GM18511 (cell line): ENCODE data around the gene IL11.
"Not testable (repeated sequence)": the region's sequence is repeated elsewhere in the genome, so short reads cannot be mapped to it uniquely, and the experiment has no call there.

ENCODE experiments used
- ATAC-seq: cut with Tn5 transposase; IDR thresholded peaks from one replicate; pipeline ENCODE4 v1.9.1; 2021; ENCODE audit warnings: mild to moderate bottlenecking, moderate library complexity; ENCODE audit not compliant: unreplicated experiment

Gene IL11

GRCh38 chr19:55370305-55370988, at the start of gene IL11:
TSS of gene IL11 (minus strand) at chr19:55370463. CDS start at chr19:55370310, 153 bp downstream.
- no peak for ATAC-seq

- no peak for ATAC-seq
These were observed 49.5 kb upstream of the IL11 start for GRCh38 chr19:55419624-55420236.

GRCh38 chr19:55419103-55419502, 48.8 kb upstream of the IL11 start:
- no peak for ATAC-seq

- no peak for ATAC-seq
These were observed 47.9 kb upstream of the IL11 start for GRCh38 chr19:55418185-55418584.

GRCh38 chr19:55410168-55410567, 39.9 kb upstream of the IL11 start:
- ATAC-seq, result no peak

GRCh38 chr19:55409179-55409578, 38.9 kb upstream of the IL11 start:
- ATAC-seq, result not testable (repeated sequence)

GRCh38 chr19:55408533-55408872, 38.2 kb upstream of the IL11 start:
- ATAC-seq, result no peak

GRCh38 chr19:55407800-55408532, 37.7 kb upstream of the IL11 start:
- ATAC-seq, result peak; percentile 89

GRCh38 chr19:55407550-55407799, 37.2 kb upstream of the IL11 start, which contains the start of gene UBE2S:
TSS of gene UBE2S (minus strand) at chr19:55407788. CDS start at chr19:55407589, 199 bp downstream.
- ATAC-seq, result not testable (repeated sequence)

- ATAC-seq, result peak; percentile 4
These were observed 36.7 kb upstream of the IL11 start for GRCh38 chr19:55406826-55407549.

GRCh38 chr19:55406091-55406825, 36.0 kb upstream of the IL11 start:
- ATAC-seq, result no peak

- ATAC-seq, result no peak
These were observed 35.4 kb upstream of the IL11 start for GRCh38 chr19:55405638-55406037.

GRCh38 chr19:55402509-55402908, 32.2 kb upstream of the IL11 start:
- no peak for ATAC-seq

- not testable (repeated sequence) for ATAC-seq
These were observed 31.1 kb upstream of the IL11 start for GRCh38 chr19:55401390-55401789.

- ATAC-seq, result no peak
These were observed 30.2 kb upstream of the IL11 start for GRCh38 chr19:55400281-55401087.

- no peak for ATAC-seq
These were observed 28.1 kb upstream of the IL11 start for GRCh38 chr19:55398200-55398925.

GRCh38 chr19:55392820-55393761, 22.8 kb upstream of the IL11 start:
- no peak for ATAC-seq
